HG03139 (cell line): Measurements from ENCODE around the gene KCNC2.
A peak's percentile ranks its signal among the peaks of the same experiment; 100 is the strongest.
"Not testable (repeated sequence)": the region's sequence is repeated elsewhere in the genome, so short reads cannot be mapped to it uniquely, and the experiment has no call there.

Source experiments
- ATAC-seq: cut with Tn5 transposase; IDR thresholded peaks from one replicate; pipeline ENCODE4 v1.9.1; 2021; ENCODE audit not compliant: unreplicated experiment

Gene KCNC2

DNA sequence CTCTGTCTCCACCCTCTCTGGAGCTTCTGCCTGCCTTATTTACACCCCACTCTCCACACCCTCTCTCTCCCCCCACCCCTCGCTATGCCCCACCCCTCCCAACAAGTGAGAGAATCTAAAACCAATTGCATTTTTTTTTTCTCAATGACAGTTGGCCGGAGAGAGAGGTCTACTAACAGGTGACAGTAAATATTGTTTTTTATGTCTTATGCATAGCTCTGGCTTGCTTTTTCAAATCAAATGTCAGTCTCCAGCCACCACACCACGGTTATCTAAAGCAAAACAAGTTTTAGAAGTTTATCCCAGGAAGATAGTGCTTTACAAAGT, at the start of gene KCNC2:
Gene KCNC2, minus strand, starts transcription at position 28 of the 327 bp plus-strand sequence.
- no peak for ATAC-seq

DNA sequence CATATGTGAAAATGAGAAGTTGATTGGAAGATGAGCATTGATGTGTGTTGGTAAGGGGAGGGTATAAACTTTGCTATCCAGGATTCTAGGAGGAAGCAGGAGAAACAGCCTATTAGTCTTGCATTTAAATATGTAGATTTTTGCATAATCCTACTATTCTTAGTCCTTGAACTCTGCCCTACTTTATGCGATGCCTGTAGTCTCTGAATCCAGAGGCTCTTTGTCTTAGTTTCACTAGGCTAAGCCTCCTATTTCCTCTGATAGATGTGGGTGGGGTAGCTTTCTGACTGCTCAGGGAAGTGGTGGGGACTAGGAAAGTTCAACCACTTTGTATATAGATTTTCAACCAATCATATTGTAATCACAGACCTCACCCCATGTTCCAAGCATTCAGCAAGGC, 49.5 kb upstream of the KCNC2 start:
- ATAC-seq = no peak

DNA sequence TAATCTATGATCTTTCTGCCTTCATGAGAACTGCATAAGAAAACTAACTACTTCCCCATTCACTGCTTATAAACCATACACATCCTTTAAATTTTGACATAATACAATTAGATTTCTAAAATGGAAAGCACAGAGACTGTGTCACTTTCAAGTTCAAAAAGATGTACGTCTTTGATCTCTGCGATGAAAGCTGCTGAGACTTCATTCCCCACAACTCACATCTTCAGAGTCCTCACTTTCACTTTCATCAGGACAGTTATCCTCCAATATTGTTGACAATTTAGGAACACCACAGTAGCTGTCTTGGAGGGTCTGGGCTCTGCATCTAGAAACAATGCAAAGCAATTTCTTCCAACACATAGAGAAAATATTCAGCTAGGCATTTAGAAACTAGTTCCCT, 47.9 kb upstream of the KCNC2 start:
- ATAC-seq = no peak

DNA sequence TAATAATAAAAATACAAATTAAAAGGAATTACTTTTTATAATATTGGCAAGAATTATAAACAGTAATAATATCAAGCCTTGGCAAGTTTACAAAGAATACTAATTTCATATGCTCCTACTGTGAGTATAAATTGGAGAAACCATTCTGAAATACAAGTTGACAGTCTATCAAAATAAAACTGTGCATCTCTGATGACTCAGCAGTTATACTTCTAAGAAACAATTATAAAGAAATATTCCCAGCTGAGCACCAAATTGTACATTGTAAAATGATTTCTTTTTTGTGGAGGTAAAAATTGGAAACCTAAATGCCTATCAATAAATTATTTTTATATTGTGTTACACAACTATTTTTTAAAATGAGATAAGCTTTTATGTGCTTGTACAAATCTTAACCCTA, 35.5 kb upstream of the KCNC2 start:
- no peak for ATAC-seq

DNA sequence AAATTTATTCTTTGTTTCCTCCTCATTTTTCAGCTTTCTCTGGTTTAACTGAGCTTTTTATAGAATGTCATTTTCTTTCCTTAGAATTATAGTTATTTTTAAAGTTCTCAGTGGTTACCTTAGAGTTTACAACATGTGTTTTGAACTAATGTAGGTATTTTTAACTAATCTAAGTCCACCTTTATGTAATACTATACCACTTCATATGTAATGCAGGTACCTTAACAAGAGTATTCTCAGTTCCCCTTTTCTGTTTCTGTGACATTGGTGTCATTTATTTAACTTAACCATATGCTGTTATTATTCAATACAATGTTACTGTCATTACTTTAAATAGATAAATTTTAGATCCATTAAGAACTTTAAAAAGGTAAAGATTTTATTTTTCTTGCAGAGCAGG, 30.3 kb upstream of the KCNC2 start:
- peak; percentile 90 for ATAC-seq

DNA sequence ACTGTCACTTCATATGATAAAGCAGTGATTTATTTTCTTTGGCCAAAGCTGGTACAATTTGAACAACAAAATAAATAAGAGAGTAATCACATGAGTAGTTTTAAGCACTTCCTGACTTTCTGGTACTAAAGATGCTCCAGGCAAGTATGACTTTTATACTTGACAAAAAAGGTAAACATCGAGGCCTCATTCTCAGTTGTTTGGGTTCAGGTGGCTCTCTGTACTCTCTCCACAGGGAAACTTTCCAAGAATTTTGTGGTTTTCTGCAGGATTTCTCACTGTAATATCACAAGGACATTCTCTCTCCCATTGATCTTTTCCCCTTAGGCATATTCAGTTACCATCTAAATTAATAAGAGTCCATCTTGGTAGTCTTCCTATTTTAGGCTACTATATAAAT, 26.6 kb upstream of the KCNC2 start:
- ATAC-seq = no peak

DNA sequence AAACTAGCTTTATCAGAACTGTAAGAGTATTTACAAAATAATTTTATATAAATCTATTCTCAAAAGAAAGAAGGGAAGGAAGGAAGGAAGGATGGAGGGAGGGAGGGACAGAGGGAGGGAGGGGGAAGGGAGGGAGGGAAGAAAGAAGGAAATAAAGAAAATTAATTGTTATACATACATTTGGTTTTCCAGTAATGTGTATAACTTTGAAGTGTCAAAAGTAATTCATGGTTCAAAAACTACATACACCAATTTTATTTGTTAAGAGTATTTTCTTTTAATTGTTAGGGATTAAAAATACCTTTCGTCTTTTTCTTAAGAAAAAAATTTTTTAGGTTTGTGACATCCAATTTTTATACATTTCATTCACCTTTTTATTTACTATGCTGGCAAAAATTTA, 17.5 kb upstream of the KCNC2 start:
- ATAC-seq = no peak

DNA sequence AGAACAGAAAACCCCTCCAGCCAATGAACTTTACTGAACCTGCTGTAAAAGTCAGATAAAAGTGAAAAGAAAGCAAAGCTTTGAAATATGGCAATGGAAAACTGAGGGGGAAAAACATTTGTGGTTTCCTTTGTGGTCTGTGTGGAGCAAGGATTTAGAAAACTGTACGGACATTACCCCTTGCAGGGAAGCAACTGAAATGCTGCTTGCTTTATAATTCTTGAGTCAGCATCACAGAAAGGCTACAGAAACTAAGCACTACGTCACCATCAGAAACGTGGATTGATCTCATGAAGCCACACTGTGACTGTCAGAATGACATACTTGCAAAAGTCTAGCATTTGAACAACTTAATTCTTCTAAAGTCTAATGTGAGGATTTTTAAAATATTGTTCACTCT, 2.4 kb upstream of the KCNC2 start:
- ATAC-seq = no peak

DNA sequence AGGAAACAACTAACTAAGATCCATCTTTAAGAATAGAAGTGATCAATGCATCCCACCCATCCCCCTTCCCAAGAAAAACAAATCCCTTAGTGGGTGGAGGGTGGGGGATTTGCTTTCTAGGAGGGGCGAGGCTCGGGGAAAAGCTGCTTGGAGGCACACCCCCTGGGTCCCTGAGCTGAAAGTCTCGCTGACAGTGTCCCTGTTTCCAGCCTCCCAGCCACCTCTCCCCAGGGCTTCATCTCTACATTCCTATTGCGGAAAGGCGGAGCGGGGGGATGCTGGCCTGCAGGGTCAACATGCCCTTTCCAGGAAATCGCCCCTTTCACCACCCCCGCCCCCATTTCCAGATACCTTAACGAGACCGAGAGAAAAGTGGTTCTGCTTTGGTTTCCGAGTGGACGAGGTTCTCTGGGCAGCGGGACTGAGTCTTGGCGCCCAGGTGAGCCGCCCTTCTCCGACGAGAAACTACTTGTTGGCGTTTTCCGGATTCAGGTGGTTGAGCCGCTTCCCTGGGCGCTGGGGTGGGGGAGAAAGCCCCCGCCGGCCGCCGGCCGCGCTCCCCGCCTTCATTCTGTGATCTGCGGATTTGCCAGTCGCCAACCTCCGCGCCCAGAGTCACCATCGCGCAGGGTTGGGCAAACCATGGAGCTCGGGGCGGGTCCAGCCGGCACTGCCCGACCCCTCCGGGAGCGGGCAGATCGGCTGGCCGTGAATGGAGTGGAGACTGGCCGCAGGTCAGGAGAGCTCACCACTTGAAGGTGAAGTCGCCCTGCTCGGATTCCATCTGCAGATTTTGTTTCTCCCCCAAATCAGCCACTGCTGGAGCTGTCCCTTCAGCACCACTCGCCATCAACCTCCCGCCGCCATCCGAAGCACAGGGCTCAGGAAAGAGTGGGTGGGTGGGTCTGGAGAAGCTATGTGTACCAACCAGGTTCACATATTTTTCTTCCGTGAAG, 505 bp downstream of the KCNC2 start:
- no peak for ATAC-seq

DNA sequence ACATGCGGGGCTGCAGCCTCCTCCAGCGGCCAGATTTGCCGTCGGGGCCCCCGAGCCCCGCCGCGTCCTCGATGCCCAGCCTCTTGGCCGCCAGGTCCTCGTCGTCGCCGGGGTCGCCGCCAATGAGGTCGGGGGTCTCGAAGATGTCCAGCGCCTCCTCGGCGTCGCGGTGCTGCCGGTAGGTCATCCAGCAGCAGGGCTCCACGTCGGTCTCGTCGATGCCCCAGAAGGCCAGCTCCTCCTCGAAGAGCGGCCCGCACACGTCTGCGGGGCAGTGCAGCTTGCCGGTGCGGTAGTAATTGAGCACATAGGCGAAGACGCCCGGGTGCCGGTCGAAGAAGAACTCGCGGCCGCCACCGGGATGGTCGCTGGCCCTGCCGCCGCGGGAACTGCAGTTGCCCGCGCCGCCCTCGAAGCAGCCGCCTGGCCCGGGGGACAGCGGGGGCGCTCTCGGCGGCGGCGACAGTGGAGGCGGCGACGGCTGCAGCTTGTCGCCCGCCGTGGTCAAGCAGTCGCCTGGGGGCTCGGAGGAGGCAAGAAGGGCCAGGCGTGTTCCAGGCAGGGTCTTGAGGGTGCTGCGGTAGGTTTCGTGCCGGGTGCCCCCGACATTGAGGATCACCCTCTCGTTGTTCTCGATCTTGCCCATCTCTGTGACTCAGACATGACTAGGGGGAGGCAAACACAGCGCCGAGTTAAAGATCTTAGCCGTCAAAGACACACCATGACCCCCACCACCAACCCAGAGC, 2.1 kb downstream of the KCNC2 start:
- no peak for ATAC-seq

DNA sequence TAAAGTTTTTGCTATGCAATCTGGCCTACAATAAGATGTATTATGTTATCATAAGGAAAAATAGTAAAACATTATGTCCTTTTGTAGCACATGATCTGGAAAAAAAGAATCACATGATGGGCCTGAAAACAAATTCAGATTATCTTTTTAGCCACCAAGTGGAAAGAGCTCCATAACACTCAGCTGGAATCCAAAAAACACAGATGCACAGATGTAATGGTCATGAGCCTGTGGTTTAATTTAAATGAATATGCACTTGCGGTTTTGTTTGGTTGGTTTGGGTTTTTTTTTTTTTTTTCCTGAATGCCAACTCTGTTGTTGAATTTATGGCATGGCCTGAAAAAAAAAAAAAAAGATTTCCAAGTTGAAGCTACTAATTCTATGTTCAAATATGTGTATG, 4.1 kb downstream of the KCNC2 start:
- ATAC-seq = no peak

DNA sequence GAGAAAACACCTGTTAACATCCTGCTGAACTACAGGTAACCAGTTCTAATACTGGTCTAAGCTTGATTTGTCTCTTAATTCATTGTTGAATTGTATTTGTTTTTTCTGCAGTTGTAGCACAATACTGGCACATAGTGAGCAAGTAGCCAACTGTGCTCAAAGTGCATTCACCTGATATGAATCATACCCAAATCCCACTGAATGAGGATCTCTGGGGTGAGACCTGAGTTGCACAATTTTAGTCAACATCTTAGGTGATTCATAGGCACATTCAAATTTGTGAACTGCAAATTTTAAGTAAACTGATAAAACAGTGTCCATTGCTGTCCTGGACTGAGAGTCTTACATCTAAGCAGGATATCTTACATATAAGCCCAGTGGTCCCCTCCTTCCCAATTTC, 12.8 kb downstream of the KCNC2 start:
- ATAC-seq = no peak

DNA sequence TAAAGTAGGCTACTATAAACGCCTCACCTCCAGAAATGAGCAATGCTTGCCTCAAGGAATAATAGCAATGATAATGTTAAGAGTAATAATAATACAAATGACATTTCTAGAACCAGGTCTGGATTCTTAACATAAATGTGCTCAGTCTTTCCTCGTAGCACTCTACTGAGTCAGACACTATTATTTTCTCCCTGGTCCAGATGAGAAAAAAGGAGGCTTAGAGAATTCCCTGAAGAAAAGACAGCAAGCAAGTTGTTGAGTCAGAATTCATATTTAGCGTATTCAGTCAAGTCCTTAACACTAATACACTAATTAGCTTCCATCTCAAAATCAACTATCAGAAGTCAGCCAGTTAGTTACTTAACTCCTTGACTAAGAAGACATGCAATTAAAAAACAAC, 13.2 kb downstream of the KCNC2 start:
- ATAC-seq = no peak

DNA sequence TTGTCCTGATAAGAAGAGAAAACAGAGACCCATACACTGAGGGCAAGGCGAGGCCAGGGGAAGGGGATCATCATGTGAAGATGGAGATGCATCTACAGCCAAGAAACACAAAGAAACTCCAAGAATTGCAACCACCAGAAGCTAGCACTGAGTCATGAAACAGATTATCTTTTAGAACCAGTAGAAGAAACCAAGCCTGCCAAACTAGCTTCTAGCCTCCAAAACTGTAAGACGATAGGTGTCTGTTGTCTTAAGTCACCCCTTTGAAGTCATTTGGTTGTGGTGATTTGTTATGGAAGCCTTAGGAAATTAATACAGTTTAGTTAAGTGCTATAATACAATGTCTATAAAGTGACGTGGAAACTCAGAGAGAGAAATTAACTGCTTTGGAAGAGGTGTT, 15.4 kb downstream of the KCNC2 start:
- ATAC-seq = no peak

DNA sequence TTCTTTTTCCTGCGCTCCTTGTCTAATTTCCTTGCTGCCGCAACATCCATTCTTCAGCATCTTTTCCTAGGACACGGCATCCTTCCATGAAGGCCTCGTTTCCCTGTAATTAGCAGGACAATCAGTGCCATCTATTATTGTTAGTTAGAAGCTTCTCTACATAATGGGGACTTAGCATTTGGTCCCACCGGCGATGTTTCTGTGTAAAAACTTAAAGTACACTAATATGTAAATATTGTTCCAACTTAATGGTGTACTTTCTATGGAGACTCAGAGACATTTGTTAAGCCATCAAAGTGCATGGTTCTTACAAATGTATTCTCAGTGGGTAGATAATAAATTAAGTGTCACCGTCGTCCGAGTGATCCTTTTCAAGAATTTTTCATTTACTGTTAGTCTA, 17.4 kb downstream of the KCNC2 start:
- ATAC-seq = no peak

DNA sequence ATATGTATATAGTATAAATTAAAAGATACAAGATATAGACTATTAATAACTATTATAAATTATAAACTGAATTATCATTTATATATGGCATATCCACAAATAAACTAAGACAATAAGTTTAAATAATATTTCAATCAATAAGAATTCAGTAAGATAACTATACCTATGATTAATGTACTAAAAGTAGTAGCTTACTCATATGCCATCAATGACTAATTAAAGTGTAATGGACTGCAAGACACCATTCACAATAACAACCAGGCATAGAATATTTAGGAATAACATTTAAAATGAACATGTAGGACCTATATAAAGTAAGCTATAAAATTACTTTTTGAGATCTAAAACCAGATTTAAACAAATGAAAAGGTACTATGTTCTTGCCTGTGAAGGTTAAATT, 18.8 kb downstream of the KCNC2 start:
- ATAC-seq = no peak

DNA sequence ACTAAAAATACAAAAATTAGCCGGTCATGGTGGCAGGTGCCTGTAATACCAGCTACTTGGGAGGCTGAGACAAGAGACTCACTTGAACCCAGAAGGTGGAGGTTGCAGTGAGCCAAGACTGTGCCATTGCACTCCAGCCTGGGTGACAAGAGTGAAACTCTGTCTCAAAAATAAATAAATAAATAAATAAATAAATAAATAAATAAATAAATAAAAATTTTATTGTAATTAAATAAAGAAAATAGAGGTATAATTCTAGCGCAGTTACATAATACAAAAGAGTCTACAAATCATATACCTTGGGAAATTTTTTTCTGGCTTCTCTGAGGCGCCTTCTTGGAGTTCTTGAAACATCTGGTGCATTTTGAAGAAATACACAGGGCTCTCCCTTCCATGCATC, 23.8 kb downstream of the KCNC2 start:
- ATAC-seq = not testable (repeated sequence)

DNA sequence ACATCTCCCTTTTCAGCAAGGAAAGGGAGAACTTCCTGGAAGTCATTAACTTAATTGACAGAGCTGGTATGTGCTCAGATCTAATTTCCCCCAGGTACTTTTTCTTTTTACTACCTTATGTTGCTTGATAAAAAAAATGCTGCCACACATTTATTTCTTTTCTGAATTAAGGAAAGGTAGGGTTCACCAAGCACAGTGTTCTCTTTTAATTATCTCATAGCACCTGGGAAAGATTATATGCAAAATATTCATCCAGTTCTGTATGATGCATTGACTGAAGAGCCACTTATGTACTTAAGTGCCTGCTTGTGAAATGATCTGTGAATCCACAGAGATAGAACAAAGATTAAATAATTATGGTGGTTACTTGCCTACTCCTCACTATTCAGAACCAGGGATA, 25.1 kb downstream of the KCNC2 start:
- ATAC-seq = no peak

DNA sequence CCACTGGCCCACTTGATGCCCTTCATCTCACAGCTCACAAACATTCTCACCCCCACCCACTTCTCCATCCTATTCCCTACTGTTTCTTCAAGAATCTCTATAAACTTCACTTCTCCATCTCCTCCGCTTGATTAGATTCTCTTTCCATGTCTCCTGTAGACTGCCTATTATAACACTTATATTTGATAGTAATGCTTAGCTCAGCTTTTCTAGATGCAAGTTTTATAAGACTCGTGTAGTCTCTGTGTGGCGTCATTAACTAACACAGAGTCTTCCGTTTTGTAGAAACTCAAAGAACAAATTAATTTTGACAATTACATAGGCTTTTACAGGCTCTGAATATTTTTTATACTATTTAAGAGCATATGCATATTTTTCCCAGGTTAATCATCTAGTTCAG, 25.7 kb downstream of the KCNC2 start:
- ATAC-seq = no peak

DNA sequence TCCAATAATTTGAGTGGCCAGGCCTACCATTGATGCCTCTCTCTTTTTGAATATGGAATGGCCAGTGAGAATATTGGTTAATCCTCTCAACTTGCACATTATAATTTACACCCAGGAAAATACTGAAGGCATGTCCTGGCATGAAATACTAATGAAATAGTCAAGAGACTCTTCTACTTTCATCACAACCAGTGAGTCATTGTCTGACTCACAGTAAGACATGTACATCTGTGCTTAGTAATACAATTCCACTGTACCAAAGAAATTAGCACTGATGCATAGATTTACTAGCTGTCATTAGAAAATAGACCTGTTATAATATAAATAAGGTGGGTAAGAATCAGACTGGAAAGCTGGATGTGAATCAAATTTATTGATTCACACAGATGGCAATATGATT, 31.6 kb downstream of the KCNC2 start:
- ATAC-seq = peak; percentile 64

DNA sequence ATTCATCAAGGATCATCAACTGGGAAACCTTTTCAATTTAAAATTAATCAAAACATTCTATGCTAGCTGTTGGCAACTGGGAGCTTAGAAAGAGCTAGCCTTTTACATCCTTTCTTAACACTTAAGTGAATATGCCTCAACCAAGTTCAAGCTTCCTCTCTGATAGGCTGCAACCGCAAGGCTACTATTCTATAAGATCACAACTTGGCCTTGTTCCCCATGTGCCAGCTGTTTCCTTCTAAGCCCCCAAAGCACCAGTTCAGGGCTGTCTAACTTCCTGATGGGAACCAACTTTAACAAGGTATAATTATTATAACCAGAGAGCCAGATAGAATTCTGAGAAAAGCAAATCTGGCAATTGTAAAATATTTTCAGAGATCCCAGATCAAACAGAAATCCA, 37.0 kb downstream of the KCNC2 start:
- ATAC-seq = no peak

DNA sequence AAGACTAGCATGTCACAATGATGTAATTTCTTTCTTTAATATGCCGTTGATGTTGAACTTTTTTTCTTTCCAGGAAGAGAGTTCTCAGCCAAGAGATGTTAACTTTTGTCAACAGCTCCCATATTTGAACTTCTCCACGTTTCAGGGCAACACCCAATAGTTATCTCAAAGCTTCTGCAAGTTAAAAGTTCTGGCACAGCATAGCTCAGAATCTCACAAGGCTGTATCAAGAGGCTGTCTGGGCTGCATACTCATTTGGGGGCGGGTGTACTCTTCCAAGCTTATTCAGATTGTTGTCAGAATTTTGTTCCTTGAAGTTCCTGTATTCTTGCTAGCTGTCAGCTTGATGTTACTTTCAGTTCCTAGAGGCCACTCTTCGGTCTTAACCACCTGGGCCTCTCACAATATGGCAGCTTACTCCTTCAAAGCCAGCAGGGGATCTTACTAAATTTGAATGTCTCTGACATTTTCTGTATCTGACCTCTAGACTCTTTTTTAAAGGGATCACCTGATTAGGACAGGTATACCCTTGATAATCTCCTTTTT, 38.9 kb downstream of the KCNC2 start:
- no peak for ATAC-seq
